Kasumi-1 (cell line): ENCODE measurements around the gene CBLB.

Source experiments
- DNase-seq, 2 experiments: peaks; one replicate each; lab custom pipeline; 2025; lab: John Stamatoyannopoulos, UW

CBLB gene

GRCh38 chr3:105616374-105617121, 252.3 kb downstream of the CBLB start:
- DNase-seq: no peak

DNA sequence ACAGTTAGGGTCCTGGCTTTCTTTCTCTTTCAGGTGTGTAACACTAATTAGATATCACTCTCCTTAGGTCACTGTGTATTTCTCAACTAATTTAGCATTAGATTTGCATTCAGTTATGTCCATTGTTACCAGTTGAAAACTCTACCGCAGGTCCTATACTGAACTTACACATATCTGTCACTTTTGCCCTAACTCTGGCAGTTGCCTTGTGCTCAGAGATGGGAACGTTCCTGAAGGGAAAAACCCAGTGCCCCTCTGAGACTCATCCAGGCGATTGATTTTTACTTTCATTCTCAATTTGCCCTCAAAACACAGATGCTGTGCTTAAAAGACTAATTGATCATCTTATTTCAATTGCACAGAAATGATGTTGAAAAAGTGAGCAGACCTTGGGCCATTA, 253.0 kb downstream of the CBLB start:
- DNase-seq: no peak

DNA sequence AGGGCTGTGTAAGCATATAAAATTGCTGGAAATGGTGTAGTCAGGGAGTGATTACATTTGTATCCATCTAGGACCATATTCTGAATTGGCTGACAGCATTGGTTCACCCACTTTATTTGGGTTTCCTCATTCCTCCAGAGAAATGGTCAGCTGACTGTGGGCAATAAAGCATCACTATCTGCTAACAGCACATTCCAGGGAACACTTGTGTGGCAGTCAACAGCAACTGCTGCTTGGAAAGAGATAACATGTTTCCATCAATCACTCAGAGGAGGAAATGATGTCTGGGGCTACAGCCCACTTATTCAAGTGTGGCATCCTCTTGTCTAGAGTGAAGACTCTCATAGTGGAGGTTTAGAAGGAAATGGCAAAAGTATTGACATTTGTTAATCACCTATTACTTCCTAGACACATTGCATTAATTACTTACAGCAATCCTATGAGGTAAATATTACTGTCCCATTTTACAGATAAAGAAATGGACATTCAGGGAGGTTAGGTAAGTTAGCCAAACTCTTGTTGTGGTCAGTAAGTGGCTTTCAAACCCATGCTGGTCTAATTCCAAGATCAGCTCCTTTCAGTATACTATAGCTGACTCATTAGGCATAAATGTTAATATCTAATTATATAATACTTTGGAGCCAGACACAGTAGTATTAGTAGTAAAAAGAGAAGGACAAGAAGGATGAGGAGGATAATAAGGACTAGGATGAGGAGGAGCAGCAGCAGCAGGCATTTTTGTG, 254.4 kb downstream of the CBLB start:
- DNase-seq: no peak

GRCh38 chr3:105613120-105613519, 255.7 kb downstream of the CBLB start:
- no peak for DNase-seq

GRCh38 chr3:105611304-105612192, 257.3 kb downstream of the CBLB start:
- no peak for DNase-seq

GRCh38 chr3:105610473-105610872, 258.3 kb downstream of the CBLB start:
- no peak for DNase-seq

GRCh38 chr3:105608623-105609022, 260.2 kb downstream of the CBLB start:
- DNase-seq: no peak

GRCh38 chr3:105606016-105606415, 262.8 kb downstream of the CBLB start:
- DNase-seq: no peak
